HAP-1 (cell line): ENCODE data around the gene ATOH1.
A peak's percentile ranks its signal among the peaks of the same experiment; 100 is the strongest.

Experiments
- DNase-seq, 2 experiments: peaks; one replicate each; pipeline ENCODE4 v3.0.0-alpha.2; 2016 to 2020; ENCODE audit warnings: low spot score in 2 of 2
- H3K27me3 ChIP-seq: fragments of 250-450 bp; sonication (Bioruptor Pico); 2 replicates; pipeline ENCODE4 v1.5.1; 2020; ENCODE audit warnings: low read depth, mild to moderate bottlenecking, moderate library complexity
- H3K36me3 ChIP-seq: fragments of 250-450 bp; sonication (Bioruptor Pico); replicated peaks from 2 replicates; pipeline ENCODE4 v1.5.1; 2020; ENCODE audit warnings: mild to moderate bottlenecking
- H3K4me1 ChIP-seq: fragments of 250-450 bp; sonication (Bioruptor Pico); 2 replicates; pipeline ENCODE4 v1.5.1; 2020; ENCODE audit warnings: mild to moderate bottlenecking
- H3K4me3 ChIP-seq: fragments of 250-450 bp; sonication (Bioruptor Pico); 2 replicates; pipeline ENCODE4 v1.5.1; 2020; ENCODE audit warnings: mild to moderate bottlenecking, moderate library complexity
- H3K9me3 ChIP-seq: fragments of 250-450 bp; sonication (Bioruptor Pico); 2 replicates; pipeline ENCODE4 v1.5.1; 2020; ENCODE audit warnings: mild to moderate bottlenecking, moderate library complexity
- in situ Hi-C: fragments of 300-500 bp; cut with MboI; formaldehyde crosslinking; loops from 3 replicates; pipeline ENCODE4 v1.14.3; 2020; ENCODE audit warnings: low sequenced_read_pairs, inconsistent platforms, mixed read lengths

ATOH1 gene

DNA sequence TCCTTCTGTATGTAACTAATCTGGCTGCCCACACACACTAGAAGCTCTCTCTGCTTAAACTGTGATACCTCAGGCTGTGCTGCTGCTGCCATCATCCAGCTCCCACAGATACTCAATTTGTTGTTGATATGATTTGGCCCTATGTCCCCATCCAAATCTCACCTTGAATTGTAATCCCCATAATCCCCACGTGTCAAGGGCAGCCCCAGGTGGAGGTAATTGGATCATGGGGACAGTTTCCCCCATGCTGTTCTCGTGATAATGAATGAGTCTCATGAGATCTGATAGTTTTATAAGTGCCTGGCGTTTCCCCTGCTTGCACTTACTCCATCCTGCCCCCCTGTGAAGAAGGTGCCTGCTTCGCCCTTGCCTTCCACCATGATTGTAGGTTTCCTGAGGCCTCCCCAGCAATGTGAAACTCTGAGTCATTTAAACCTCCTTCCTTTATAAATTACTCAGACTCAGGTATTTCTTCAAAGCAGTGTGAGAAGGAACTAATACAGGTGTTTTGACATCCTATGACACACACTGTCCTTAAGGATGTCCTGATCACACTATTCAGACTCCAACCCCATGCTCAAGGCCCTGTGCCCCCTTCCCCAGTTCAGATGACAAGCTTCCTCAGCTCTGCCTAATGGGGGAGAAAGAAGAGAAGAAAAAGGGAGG lies 2.9 kb upstream of the ATOH1 start:
- no peak overlapping the region for H3K4me3 ChIP-seq
- H3K9me3 ChIP-seq, result peaks cover 5% of the 10 kb centered on the region; the same call in 1 of the 2 replicates
- DNase-seq, result no peak
- H3K36me3 ChIP-seq, result no peaks in the 10 kb centered on the region; the same call in 1 of the 2 replicates
- H3K27me3 ChIP-seq, result peaks cover 2% of the 10 kb centered on the region; the same call in 1 of the 2 replicates
- H3K4me1 ChIP-seq, result peaks cover 5% of the 10 kb centered on the region
- in situ Hi-C loops, result no loop called here

DNA sequence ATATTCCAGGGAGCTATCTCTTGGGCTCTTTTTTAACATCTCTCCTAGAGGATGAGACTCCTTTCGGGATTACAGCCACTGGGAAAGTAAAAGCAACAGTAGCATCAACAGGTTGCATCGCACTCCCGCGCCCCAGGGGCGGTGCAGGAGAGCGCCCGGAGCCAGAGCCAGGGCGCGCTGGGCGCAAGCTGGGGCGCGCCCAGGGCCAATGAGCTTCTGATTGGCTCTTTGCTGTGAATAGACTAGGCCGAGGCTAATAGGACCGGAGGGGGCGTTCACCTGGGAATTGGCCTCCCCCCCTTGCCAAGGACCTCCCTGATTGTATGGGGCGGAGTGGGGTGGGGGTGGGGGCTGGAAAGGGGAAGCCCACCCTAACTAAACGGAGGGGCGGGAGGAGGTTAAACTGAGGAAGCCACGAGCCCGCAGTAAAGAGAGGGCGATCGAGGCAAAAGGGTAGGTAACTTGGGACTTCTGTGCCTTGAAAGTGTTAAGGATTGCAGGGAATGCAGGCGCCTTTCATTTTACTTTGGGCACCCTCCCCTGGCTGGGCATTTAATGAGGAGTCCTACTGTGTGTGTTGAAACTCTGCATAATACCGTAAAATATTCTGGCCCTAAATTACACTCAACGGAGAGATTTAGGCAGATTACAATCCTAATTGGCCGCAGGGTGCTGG lies 1.1 kb upstream of the ATOH1 start:
- DNase-seq, result no peak
- Histone ChIP-seq H3K27me3 (peaks cover 2% of the 10 kb centered on the region; the same call in 1 of the 2 replicates), H3K4me3 (no peak overlapping the region), H3K4me1 (peaks cover 8% of the 10 kb centered on the region), H3K9me3 (peaks cover 5% of the 10 kb centered on the region; the same call in 1 of the 2 replicates), H3K36me3 (no peaks in the 10 kb centered on the region; the same call in 1 of the 2 replicates)
- in situ Hi-C loops, result no loop called here

DNA sequence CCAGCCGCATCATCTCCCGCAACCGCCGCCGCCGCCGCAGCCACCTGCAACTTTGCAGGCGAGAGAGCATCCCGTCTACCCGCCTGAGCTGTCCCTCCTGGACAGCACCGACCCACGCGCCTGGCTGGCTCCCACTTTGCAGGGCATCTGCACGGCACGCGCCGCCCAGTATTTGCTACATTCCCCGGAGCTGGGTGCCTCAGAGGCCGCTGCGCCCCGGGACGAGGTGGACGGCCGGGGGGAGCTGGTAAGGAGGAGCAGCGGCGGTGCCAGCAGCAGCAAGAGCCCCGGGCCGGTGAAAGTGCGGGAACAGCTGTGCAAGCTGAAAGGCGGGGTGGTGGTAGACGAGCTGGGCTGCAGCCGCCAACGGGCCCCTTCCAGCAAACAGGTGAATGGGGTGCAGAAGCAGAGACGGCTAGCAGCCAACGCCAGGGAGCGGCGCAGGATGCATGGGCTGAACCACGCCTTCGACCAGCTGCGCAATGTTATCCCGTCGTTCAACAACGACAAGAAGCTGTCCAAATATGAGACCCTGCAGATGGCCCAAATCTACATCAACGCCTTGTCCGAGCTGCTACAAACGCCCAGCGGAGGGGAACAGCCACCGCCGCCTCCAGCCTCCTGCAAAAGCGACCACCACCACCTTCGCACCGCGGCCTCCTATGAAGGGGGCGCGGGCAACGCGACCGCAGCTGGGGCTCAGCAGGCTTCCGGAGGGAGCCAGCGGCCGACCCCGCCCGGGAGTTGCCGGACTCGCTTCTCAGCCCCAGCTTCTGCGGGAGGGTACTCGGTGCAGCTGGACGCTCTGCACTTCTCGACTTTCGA lies 654 bp downstream of the ATOH1 start:
- H3K27me3 ChIP-seq, result peaks cover 2% of the 10 kb centered on the region; the same call in 1 of the 2 replicates
- in situ Hi-C loops, result no loop called here
- H3K4me3 ChIP-seq, result peak overlapping the region; percentile 36
- H3K4me1 ChIP-seq, result peaks cover 17% of the 10 kb centered on the region
- peak in 1 of 2 experiments; percentile 50 for DNase-seq
- H3K36me3 ChIP-seq, result no peaks in the 10 kb centered on the region; the same call in 1 of the 2 replicates
- H3K9me3 ChIP-seq, result peaks cover 5% of the 10 kb centered on the region; the same call in 1 of the 2 replicates

DNA sequence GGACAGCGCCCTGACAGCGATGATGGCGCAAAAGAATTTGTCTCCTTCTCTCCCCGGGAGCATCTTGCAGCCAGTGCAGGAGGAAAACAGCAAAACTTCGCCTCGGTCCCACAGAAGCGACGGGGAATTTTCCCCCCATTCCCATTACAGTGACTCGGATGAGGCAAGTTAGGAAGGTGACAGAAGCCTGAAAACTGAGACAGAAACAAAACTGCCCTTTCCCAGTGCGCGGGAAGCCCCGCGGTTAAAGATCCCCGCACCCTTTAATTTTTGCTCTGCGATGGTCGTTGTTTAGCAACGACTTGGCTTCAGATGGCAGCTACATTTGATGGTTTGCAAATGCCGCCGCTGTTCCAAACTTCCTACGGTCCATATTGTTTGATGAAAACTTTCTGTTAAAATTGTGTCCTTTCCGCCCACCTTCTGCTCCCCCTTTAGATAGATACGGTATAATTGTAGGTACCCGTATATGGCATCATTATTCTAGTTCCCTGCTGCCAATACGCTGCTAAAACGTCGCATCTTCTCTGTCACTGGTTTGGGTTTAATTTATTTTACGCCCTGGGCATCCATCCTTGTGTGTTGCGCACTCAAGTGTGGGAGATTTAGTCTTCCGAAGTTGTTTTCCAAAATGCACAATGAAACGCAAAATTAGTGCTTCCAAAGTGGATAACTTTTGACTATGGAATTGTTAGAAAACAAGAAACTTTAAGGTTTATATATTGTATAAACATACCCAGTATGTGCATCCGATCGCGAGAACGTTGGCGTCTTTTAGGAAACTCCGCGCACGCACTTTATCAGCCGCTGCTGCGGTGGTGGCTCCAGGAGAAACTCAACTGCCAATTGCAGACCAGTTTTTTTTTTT lies 1.5 kb downstream of the ATOH1 start:
- no peak for DNase-seq
- Histone ChIP-seq H3K4me1 (peaks cover 17% of the 10 kb centered on the region), H3K4me3 (no peak overlapping the region), H3K27me3 (peaks cover 2% of the 10 kb centered on the region; the same call in 1 of the 2 replicates), H3K9me3 (peaks cover 5% of the 10 kb centered on the region; the same call in 1 of the 2 replicates), H3K36me3 (no peaks in the 10 kb centered on the region; the same call in 1 of the 2 replicates)
- in situ Hi-C loops, result no loop called here

DNA sequence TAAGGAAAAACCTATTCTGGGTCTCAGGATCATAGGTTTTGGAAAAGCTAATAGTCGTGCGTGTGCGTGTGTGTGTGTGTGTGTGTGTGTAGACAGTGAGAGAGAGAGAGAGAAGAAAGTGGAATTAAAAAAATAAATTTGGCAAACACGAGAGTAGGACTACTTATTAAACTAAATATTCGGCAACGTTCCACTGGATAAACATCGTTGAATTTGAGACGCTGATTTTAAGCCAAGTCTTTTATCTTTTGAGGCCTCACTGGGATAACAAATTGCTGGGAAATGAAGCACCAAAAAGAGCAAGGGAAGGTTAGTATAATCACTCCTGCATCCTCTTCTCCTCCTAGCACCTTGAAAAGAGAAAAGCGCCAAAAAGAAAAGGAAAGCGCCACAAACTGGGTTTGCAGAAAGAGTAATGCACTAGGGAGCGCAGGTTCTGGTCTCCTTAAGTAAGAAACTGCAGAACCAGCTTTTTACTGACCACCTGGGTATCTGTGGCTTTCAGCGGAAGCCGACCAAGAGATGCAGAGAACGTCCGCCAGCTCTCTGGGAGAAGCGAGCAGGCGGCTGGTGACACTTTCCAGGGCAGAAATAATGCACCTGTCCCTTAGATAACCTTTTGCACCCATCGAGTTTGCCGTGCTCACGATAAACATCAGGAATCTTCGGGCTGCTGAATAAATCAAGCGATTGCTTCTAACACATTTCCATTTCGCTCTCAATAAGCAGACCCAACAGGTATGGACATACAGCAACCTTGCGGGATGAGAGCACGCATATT lies 3.4 kb downstream of the ATOH1 start:
- H3K4me3 ChIP-seq, result no peak overlapping the region
- in situ Hi-C loops, result no loop called here

DNA sequence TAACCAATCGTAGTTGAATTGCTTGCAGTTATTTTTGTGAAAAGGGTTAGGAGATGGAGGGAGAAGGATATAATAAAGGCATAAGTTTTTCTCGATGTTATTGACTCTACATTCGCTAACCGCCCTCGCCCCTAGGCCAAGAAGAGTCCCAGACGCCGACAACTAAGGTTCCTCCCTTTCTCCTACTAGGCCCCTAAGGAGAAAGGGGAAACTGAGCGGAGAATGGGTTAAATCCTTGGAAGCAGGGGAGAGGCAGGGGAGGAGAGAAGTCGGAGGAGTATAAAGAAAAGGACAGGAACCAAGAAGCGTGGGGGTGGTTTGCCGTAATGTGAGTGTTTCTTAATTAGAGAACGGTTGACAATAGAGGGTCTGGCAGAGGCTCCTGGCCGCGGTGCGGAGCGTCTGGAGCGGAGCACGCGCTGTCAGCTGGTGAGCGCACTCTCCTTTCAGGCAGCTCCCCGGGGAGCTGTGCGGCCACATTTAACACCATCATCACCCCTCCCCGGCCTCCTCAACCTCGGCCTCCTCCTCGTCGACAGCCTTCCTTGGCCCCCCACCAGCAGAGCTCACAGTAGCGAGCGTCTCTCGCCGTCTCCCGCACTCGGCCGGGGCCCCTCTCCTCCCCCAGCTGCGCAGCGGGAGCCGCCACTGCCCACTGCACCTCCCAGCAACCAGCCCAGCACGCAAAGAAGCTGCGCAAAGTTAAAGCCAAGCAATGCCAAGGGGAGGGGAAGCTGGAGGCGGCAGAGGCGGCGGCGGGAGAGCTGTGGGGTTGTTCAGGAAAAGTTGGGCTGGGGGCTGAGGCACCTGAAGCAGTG lies 5.9 kb downstream of the ATOH1 start:
- in situ Hi-C loops, result no loop called here
- H3K4me3 ChIP-seq, result no peak overlapping the region
- no peaks in the 10 kb centered on the region for H3K36me3 ChIP-seq
- H3K27me3 ChIP-seq, result no peaks in the 10 kb centered on the region
- H3K4me1 ChIP-seq, result peaks cover 14% of the 10 kb centered on the region
- no peak for DNase-seq
- peaks cover 5% of the 10 kb centered on the region; the same call in 1 of the 2 replicates for H3K9me3 ChIP-seq

More for the DNA sequence above, 3.4 kb downstream of the ATOH1 start:
- no peak for DNase-seq
- Histone ChIP-seq H3K9me3 (peaks cover 5% of the 10 kb centered on the region; the same call in 1 of the 2 replicates), H3K36me3 (no peaks in the 10 kb centered on the region; the same call in 1 of the 2 replicates), H3K4me1 (peaks cover 17% of the 10 kb centered on the region), H3K27me3 (no peaks in the 10 kb centered on the region)

DNA sequence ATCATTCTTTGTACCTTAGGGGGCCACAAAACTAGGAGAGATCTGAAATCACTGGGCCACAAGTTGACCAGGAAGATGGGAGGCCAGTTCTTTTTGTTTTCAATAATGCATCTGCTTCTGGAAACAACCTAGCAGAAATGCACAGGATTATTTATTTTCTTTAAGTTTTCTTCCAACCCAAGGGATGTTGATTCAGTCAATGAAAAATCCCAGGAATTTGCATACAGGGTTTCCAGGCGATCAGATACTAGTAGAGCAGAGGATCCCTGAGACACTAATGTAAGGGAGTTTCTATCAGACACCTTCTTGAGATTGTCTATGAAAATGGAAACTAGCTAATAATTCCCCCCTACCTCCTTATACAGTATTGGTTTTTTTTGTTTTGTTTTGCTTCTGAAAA lies 7.4 kb downstream of the ATOH1 start:
- Histone ChIP-seq H3K36me3 (no peaks in the 10 kb centered on the region), H3K4me3 (no peak overlapping the region), H3K9me3 (no peaks in the 10 kb centered on the region), H3K4me1 (peaks cover 10% of the 10 kb centered on the region), H3K27me3 (no peaks in the 10 kb centered on the region)
- in situ Hi-C loops, result no loop called here
- no peak for DNase-seq

DNA sequence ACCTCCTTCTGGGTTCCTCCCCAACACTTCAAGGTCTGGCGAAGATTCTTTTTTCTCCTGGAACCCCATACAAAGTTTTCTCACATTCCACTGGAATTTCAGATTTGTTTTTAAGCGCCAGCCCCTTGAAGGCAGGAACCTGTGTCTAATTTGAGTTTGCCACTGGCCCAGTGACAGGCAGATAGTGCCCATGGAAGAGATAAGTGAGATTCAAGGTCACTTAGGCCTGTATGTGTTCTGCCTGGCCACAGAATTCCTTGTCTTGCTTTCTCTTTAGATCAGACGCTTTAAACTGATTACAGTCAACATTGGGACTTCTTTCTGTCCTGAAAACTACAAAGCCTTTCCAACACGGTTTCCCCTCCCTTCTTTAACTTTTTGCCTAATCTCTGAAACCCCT lies 11.2 kb downstream of the ATOH1 start:
- Histone ChIP-seq H3K27me3 (no peaks in the 10 kb centered on the region), H3K36me3 (no peaks in the 10 kb centered on the region), H3K4me3 (no peak overlapping the region), H3K4me1 (no peaks in the 10 kb centered on the region), H3K9me3 (no peaks in the 10 kb centered on the region)
- no peak for DNase-seq
- in situ Hi-C loops, result no loop called here

DNA sequence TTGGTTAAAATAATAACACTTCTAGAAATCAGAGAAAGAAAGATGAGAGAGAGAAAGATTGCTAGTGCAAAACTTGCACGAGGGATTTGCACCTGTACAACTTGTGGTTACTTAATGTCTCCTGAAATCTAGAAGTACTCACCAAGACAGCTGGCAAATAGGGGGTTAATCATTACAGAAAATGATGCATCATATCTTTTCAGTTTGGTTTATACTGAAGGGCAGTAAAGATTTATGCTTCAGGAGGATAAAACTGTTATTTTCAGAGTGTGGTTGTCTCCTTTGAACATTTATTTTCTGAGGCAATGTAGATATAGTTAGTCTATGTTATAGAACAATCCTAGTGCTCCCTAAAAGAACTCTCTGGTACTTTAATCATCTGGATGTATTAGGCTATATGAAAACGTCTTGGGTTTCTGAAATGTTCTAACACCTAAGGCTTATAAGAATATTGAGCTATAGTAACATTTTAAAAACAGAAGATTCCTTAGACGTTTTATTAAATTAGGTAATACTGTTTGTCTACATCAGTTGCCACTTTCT lies 13.3 kb downstream of the ATOH1 start:
- Histone ChIP-seq H3K4me3 (no peak overlapping the region), H3K9me3 (no peaks in the 10 kb centered on the region), H3K36me3 (no peaks in the 10 kb centered on the region), H3K4me1 (no peaks in the 10 kb centered on the region), H3K27me3 (no peaks in the 10 kb centered on the region)
- no peak for DNase-seq
- in situ Hi-C loops, result no loop called here

DNA sequence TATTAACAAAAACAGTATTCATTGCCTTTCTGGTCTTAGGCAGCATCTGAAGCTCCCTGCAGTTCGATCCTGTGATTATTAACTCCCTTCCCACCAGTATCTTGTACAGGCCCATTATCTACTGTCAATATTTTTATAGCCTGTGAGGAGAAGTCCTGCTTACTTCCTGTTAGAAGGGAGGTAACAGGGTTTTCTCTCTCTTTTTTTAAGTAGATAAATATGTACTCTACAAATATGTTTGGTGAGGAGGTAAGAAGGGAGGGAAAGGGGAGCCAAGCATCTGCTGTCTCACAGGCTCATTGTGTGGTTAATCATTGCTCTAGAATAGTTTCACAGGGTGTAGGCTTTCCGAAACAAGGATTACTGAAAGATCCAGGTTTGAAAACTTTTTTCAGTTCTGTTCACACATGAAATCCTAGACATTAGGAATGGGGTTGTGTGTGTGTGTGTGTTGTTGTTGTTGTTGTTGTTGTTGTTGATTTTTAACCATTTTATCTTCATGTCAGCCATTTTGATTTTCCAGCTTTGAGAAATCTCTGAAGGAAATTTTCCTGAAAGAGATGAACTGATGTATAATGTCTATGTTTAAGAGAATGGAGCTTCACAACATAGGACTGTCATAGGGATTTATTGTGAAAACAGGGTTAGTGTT lies 14.2 kb downstream of the ATOH1 start:
- no peaks in the 10 kb centered on the region for H3K9me3 ChIP-seq
- H3K36me3 ChIP-seq, result no peaks in the 10 kb centered on the region
- no peaks in the 10 kb centered on the region for H3K27me3 ChIP-seq
- DNase-seq, result no peak
- in situ Hi-C loops, result no loop called here
- H3K4me3 ChIP-seq, result no peak overlapping the region
- no peaks in the 10 kb centered on the region for H3K4me1 ChIP-seq

DNA sequence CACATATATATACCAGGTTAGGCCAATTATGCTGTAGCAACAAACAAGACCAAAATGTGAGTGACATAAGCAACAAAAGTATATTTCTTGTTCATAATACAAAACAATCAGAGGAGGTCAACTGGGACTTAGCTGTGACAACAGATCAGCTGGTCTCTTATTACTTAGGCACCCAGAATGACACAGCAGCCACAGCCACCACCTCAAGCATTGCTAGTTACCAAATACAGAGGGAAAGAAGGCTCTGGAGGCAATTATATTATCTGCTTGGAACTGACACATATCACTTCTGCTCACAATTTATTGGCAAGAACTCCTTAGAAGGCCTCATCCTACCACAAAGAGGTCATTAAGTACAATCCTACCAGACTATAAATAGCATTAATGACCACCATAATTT lies 15.2 kb downstream of the ATOH1 start:
- Histone ChIP-seq H3K4me1 (no peaks in the 10 kb centered on the region), H3K9me3 (no peaks in the 10 kb centered on the region), H3K4me3 (no peak overlapping the region), H3K27me3 (no peaks in the 10 kb centered on the region), H3K36me3 (no peaks in the 10 kb centered on the region)
- no peak for DNase-seq
- in situ Hi-C loops, result no loop called here
